Memory B cell (primary cell): Measurements from ENCODE around the gene SLC11A1.

Source experiments
- ATAC-seq: fragments of 150-1000 bp; cut with Tn5 transposase; 2 replicates; pipeline ENCODE4 v1.10.0; 2021; ENCODE audit warnings: low read depth, mild to moderate bottlenecking, moderate library complexity
- DNase-seq, 2 donors: peaks; one replicate each; pipeline ENCODE4 v3.0.0; 2022; ENCODE audit warnings: low spot score in 2 of 2
- H3K27ac Mint-ChIP-seq: one replicate; pipeline ENCODE4 v1.8.0; 2022; ENCODE audit warnings: mild to moderate bottlenecking, moderate library complexity, mixed read lengths
- H3K27me3 Mint-ChIP-seq: one replicate; pipeline ENCODE4 v1.8.0; 2022; ENCODE audit warnings: mixed read lengths
- H3K36me3 Mint-ChIP-seq: one replicate; pipeline ENCODE4 v1.8.0; 2022; ENCODE audit warnings: mild to moderate bottlenecking, mixed read lengths
- H3K4me1 Mint-ChIP-seq: one replicate; pipeline ENCODE4 v1.8.0; 2022; ENCODE audit warnings: mixed read lengths
- H3K4me3 Mint-ChIP-seq: one replicate; pipeline ENCODE4 v1.8.0; 2022; ENCODE audit warnings: mild to moderate bottlenecking, moderate library complexity, mixed read lengths
- H3K9me3 Mint-ChIP-seq: one replicate; pipeline ENCODE4 v1.8.0; 2022; ENCODE audit warnings: mixed read lengths

The SLC11A1 gene

DNA sequence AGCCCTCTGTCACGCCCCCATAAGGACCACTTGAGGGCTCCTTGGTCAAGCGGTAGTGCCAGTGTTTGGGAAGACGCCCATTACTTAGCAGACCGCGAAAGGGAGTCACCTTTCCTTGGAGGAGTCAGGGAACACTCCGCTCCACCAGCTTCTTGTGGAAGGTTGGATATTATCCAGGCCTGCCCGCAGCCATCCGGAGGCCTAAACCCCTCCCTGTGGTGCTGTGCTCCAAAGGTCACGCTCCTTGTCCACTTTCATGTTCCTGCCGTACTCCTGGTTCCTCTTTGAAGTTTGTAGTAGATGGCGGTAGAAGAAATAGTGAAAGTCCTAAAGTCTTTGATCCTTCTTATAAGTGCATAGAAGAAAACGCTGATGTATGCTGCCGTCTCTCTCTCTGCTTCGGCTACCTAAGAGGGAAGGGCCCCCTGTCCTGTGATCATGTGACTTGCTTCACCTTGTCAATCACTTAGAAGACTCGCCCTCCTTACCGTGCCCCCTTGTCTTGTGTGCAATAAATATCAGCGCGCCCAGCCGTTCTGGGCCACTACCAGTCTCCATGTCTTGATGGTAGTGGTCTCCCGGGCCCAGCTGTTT, 27.1 kb upstream of the SLC11A1 start:
- no peak for DNase-seq
- peaks cover 7% of the 10 kb centered on the region for H3K9me3 Mint-ChIP-seq
- ATAC-seq = no peak
- peaks cover 2% of the 10 kb centered on the region for H3K4me1 Mint-ChIP-seq
- peaks cover 2% of the 10 kb centered on the region for H3K27me3 Mint-ChIP-seq
- H3K36me3 Mint-ChIP-seq = no peaks in the 10 kb centered on the region
- no peak overlapping the region for H3K27ac Mint-ChIP-seq
- no peak overlapping the region for H3K4me3 Mint-ChIP-seq

DNA sequence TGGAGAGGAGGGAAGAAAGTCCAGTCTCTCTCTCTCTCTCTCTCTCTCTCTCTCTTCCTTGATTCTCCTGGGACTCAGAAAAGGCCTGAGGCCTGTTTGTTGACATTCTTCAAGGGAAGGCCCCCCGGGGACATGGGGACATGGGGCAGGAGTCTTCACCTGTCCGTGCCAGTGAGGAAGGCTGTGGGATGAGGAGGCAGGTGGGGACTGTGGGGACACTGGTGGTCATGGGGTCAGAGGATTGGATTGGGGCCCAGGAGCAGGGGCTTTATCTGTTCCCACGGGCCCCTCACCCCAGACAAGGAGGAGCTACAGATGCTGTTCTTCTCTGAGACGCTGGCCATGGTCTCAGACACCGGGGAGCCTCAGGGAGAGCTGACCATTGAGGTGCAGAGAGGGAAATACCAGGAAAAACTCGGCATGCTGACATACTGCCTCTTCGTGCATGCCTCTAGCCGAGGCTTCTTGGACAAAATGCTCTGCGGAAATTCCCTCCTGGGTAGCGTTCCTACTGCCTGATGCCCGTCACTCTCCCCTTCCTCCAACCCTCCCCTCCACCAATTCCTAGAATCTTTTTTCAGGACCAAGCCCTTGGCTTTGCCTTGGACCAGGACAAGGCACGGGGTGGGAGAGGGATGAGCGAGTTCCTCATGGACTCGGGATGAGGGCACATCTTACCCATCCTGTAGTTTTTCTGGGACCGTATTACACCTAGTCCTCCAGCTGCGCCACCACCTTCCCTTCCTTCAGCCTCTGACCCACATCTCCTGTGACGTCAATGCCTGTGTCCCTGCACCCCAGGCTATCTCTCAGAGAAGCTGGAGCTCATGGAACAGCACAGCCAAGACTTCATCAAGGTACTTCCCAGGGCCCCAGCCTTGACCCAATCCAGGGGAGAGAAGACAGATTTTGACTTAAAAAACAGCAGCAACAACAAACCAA, 24.6 kb upstream of the SLC11A1 start:
- H3K27ac Mint-ChIP-seq = no peak overlapping the region
- no peaks in the 10 kb centered on the region for H3K36me3 Mint-ChIP-seq
- no peak for ATAC-seq
- peaks cover 3% of the 10 kb centered on the region for H3K9me3 Mint-ChIP-seq
- H3K4me1 Mint-ChIP-seq = peaks cover 4% of the 10 kb centered on the region
- DNase-seq = no peak
- no peak overlapping the region for H3K4me3 Mint-ChIP-seq
- peaks cover 2% of the 10 kb centered on the region for H3K27me3 Mint-ChIP-seq

DNA sequence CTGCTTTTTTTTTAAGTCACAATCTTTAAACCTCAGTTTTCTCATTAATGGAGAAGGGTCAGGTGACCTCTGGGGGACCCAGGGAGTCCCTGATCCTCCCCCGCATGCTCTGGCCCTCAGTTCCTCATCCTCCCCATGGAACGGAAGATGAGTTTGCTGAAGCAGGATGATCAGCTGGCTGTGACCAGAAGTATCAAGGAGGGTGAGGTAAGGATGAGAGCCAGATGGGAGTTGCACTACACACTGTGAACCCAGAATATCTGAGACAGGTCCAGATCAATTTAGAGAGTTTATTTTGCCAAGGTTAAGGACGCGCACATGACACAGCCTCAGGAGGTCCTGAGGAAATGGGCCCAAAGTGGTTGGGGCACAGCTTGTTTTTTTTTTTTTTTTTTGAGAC, 21.6 kb upstream of the SLC11A1 start:
- H3K27ac Mint-ChIP-seq = peak overlapping the region; percentile 32
- ATAC-seq = no peak
- no peaks in the 10 kb centered on the region for H3K36me3 Mint-ChIP-seq
- peaks cover 4% of the 10 kb centered on the region for H3K4me1 Mint-ChIP-seq
- H3K4me3 Mint-ChIP-seq = no peak overlapping the region
- DNase-seq = no peak
- H3K27me3 Mint-ChIP-seq = no peaks in the 10 kb centered on the region
- H3K9me3 Mint-ChIP-seq = no peaks in the 10 kb centered on the region

DNA sequence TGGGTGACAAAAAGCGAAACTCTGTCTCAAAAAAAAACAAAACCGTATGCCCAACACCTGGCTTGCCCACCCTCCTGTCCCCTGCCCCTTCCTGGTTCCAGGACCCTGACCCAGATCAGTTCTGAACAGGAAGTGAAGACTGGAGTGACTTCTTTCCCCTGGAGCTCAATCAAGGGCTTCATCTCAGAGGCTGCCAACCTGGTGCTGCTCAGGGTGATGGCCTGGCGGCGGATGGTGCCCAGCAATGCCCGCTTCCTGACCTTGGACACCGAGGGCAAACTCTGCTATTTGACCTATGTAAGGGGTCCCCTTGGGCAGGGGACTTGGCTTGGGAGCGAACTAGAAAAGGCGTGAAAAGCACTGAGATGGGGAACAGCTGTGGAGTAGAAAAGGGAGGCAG, 19.5 kb upstream of the SLC11A1 start:
- Mint-ChIP-seq H3K27ac (peak overlapping the region; percentile 12), H3K4me3 (no peak overlapping the region), H3K4me1 (peaks cover 5% of the 10 kb centered on the region), H3K36me3 (no peaks in the 10 kb centered on the region), H3K9me3 (no peaks in the 10 kb centered on the region), H3K27me3 (no peaks in the 10 kb centered on the region)
- ATAC-seq (no peak), DNase-seq (no peak)

DNA sequence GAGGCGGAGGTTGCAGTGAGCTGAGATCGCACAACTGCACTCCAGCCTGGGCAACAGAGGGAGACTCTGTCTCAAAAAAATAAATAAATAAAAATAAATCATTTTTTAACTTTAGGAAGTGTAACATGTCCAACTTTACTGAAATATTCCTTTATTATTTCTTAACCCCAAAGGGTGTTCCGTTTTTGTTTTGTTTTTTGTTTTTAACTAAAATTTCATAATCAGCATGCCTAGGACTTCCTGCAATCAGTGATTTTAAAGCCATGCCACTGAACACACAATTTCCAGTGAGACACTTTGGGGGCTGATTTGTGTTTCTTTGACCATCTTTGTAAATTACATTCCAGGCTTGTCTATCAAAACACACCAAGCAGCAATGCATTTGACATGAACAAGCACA, 18.3 kb upstream of the SLC11A1 start:
- Mint-ChIP-seq H3K4me1 (peaks cover 7% of the 10 kb centered on the region), H3K36me3 (no peaks in the 10 kb centered on the region), H3K27ac (no peak overlapping the region), H3K27me3 (no peaks in the 10 kb centered on the region), H3K4me3 (no peak overlapping the region), H3K9me3 (no peaks in the 10 kb centered on the region)
- DNase-seq (no peak), ATAC-seq (no peak)

DNA sequence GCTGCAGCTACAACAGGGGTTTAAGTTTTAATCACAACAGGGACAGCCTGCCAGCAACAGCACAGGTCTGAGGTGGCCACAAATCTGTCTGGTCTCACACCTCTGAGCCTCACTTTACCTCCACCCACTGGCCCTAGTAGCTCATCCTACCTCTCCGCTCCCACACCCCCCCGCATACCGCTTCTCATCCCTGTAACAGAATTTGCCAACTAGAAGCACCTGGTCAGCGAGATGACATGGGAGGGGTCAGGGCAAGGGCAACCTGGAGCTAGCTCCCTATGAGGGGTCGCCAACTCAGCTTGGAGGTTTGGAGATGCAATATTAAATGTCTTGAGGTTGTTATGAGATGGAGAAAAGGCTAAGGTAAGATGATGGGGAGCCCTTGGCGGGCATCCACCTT, 17.9 kb upstream of the SLC11A1 start:
- Mint-ChIP-seq H3K36me3 (no peaks in the 10 kb centered on the region), H3K4me3 (no peak overlapping the region), H3K27ac (no peak overlapping the region), H3K9me3 (no peaks in the 10 kb centered on the region), H3K27me3 (no peaks in the 10 kb centered on the region), H3K4me1 (peaks cover 7% of the 10 kb centered on the region)
- DNase-seq (no peak), ATAC-seq (no peak)

DNA sequence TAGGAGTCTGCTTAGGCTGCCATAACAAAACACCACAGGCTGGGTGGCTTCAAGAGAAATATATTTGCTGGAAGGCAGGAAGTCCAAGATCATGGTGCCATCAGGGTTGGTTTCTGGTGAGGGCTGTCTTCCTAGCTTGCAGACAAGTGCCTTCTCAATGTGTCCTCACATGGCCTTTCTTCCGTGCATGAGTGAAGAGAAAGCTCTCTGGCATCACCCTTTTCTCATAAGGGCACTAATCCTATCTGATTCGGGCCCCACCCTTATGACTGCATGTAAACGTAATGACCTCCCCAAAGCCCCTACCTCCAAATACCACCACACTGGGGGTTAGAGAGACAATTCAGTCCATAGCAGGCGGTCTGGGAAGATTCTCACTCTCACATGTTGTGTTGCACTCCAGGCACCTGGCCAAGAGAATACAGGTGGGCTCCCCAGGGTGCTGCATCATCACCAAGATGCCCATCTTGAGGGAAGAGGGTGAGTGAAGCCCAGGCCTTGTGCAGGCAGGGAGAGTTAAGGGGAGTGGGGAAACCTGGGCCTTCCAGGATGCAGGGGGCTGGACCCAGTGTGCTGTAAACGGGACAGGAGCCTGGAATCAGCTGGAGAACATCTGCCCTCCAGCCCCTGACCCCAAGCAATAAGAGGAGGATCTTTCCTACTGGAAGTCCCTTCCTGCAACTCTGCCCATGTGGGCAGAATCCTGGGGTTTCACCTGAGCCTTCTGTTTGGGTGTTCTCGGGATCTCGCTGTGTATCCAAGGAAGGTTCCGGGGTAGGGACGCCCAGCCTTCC, 15.3 kb upstream of the SLC11A1 start:
- Mint-ChIP-seq H3K27me3 (no peaks in the 10 kb centered on the region), H3K4me1 (peaks cover 17% of the 10 kb centered on the region), H3K9me3 (no peaks in the 10 kb centered on the region), H3K27ac (no peak overlapping the region), H3K4me3 (peak overlapping the region; percentile 81), H3K36me3 (no peaks in the 10 kb centered on the region)
- ATAC-seq (no peak), DNase-seq (no peak)

DNA sequence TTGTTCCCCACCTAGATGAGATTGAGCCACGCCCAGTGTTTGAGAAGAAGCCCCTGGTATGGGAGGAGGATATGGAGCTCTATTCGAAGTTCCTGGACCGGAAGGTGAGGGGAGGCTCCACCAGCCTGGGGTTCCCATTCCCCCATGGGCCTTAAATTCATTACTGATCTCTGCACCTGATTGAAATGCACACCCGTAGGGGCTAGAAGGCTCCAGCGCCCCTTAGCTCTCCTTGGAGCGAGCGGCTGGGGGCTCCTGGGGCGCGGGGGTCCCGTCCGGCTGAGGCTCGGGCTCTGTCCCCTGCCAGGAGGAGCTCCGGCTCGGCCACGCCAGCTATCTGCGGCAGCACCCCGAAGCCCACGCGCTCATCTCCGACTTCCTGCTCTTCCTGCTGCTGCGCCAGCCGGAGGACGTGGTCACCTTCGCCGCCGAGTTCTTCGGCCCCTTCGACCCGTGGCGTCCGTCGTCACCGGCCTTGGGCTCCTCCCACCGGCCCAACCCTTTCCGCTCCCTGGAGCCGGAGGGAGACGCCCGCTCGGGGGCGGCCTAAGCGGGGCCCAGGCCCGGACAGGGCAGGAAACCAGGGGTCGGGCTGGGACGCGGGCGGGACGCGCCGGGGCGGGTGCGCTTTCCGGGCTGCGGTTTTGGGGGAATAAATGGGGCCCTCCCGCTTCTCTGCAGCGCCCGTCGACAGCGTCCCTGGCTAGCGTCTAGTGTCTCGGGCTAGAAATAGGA, 14.5 kb upstream of the SLC11A1 start:
- H3K4me1 Mint-ChIP-seq = peaks cover 17% of the 10 kb centered on the region
- H3K36me3 Mint-ChIP-seq = no peaks in the 10 kb centered on the region
- ATAC-seq = peak; percentile 75
- H3K4me3 Mint-ChIP-seq = peak overlapping the region; percentile 81
- H3K27me3 Mint-ChIP-seq = no peaks in the 10 kb centered on the region
- peak; percentile 36 to 62 for DNase-seq
- H3K27ac Mint-ChIP-seq = peak overlapping the region; percentile 78
- H3K9me3 Mint-ChIP-seq = no peaks in the 10 kb centered on the region

DNA sequence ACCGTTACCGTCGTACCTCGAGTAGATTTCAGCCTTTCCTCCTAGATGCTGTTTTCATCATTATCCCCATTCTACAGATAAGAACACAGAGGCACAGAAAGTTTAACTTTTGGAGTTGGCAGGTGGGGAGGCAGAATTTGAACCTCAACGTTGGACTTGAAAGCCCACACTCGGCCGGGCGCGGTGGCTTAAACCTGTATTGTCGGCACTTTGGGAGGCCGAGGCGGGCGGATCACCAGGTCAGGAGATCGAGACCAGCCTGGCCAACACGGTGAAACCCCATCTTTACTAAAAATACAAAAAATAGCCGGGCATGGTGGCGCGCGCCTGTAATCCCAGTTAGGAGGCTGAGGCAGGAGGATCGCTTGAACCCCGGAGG, 13.9 kb upstream of the SLC11A1 start:
- Mint-ChIP-seq H3K4me3 (peak overlapping the region; percentile 81), H3K27me3 (no peaks in the 10 kb centered on the region), H3K4me1 (peaks cover 17% of the 10 kb centered on the region), H3K27ac (peak overlapping the region; percentile 78), H3K36me3 (no peaks in the 10 kb centered on the region), H3K9me3 (no peaks in the 10 kb centered on the region)
- DNase-seq (no peak), ATAC-seq (no peak)

DNA sequence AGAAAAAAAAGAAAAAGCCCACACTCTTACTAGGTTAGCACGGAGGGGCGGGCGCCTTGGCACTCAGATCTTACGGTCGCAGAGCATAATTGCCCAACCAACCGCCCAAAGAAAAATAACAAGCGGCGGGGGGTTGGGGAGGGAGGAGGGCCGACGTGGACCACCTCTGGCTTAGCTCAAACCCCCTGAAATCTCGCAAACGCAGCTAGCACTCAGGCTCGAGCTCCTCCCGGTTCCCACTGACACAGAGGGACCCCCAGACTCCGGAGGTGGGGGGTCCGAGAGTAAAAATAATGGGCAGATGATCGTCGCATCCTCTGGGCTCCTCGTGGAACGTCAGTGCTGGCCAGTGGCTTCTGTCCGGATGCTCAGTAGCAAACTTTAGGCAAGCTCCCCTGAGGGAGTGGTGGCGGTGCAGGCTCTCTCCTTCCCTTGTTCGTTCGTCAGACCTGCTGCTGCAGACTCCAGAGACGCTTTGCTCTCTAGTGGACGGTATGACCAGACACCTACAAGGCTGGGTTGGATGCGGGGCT, 13.4 kb upstream of the SLC11A1 start:
- H3K9me3 Mint-ChIP-seq = no peaks in the 10 kb centered on the region
- DNase-seq = no peak
- no peaks in the 10 kb centered on the region for H3K36me3 Mint-ChIP-seq
- H3K27me3 Mint-ChIP-seq = no peaks in the 10 kb centered on the region
- no peak for ATAC-seq
- peak overlapping the region; percentile 81 for H3K4me3 Mint-ChIP-seq
- peaks cover 17% of the 10 kb centered on the region for H3K4me1 Mint-ChIP-seq
- no peak overlapping the region for H3K27ac Mint-ChIP-seq

DNA sequence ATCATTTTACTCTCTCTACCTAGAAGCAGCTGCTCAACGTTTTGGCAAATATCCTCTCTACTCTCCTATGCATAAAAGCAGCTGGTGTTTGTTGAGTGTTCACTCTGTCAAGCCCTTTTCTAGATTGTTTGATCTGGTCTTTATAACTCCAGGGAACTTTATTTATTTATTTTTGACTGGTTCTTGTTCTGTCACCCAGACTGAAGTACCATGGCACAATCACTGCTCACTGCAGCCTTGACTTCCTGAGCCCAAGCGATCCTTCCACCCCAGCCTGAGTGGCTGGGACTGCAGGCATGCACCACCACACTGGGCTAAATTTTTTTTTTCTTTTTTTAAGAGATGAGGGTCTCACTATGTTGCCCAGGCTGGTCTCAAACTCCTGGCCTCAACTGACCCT, 12.7 kb upstream of the SLC11A1 start:
- ATAC-seq (no peak), DNase-seq (no peak)
- Mint-ChIP-seq H3K27ac (no peak overlapping the region), H3K4me1 (peaks cover 17% of the 10 kb centered on the region), H3K9me3 (no peaks in the 10 kb centered on the region), H3K36me3 (no peaks in the 10 kb centered on the region), H3K27me3 (no peaks in the 10 kb centered on the region), H3K4me3 (no peak overlapping the region)

DNA sequence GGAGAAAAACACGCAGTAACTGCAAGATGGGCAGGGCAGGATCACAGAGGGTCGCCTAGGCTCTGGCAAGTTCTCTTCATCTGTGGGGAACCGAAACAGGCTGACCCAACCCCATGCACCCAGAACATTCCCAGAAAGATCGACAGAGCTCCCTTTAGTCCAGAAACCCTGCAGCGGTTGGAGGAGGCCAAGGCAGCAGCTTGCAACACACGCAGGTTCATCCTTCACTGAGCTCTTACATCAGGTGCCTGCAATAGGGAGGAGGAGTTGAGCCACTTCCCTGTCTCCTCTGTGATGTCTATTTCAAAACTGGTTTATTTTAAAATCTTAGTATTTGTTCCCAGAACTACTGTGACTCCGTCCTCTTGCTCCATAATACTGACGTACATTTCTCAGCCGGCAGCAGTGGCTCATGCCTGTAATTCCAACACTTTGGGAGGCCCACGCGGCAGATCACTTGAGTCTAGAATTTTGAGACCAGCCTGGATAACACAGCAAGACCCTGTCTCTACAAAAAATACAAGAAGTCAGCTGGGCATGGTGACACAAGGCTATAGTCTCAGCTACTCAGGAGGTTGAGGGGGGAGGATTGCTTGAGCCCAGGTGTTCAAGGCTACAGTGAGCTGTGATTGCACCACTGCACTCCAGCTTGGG, 11.5 kb upstream of the SLC11A1 start:
- Mint-ChIP-seq H3K4me3 (no peak overlapping the region), H3K27ac (peak overlapping the region; percentile 47), H3K36me3 (no peaks in the 10 kb centered on the region), H3K27me3 (no peaks in the 10 kb centered on the region), H3K9me3 (no peaks in the 10 kb centered on the region), H3K4me1 (peaks cover 16% of the 10 kb centered on the region)
- no peak for DNase-seq
- ATAC-seq = peak; percentile 37

DNA sequence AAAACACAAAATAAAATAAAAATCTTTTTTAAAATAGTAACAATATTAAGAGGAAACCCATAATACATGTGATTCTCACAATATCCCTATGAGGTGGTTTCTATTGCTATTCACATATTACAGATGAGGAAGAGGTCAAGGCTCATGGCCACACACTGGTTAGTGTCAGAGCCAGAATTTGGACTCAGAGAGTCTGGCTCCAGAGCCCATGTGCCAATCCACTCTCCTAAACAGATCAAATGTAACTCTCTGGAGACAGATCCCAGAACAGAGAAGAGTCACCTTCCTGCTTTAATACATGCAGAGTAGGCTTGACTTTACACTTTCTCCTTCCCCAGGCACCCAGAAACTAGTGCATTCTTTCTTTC, 10.1 kb upstream of the SLC11A1 start:
- ATAC-seq (no peak), DNase-seq (no peak)
- Mint-ChIP-seq H3K4me3 (no peak overlapping the region), H3K9me3 (no peaks in the 10 kb centered on the region), H3K4me1 (peaks cover 14% of the 10 kb centered on the region), H3K27ac (no peak overlapping the region), H3K27me3 (no peaks in the 10 kb centered on the region), H3K36me3 (no peaks in the 10 kb centered on the region)
